OCI-LY7 (cell line): ENCODE results near the gene DARS1.

ENCODE experiments used
- EZH2phosphoT487 ChIP-seq: fragments of 200-600 bp; sonication (generic); IDR thresholded peaks from 2 replicates; pipeline ENCODE4 v1.6.1; 2018; ENCODE audit warnings: low read depth, borderline replicate concordance, mild to moderate bottlenecking, mixed run types, antibody characterized with exemption, low read length, moderate library complexity, mixed read lengths
- TF ChIP-seq, protein P1 (sequence below): fragments of 200-600 bp; sonication (generic); conservative IDR thresholded peaks from 2 replicates; pipeline ENCODE4 v1.5.1; 2014; ENCODE audit warnings: mild to moderate bottlenecking, antibody characterized with exemption, low read length, moderate library complexity, mixed read lengths

DNA sequence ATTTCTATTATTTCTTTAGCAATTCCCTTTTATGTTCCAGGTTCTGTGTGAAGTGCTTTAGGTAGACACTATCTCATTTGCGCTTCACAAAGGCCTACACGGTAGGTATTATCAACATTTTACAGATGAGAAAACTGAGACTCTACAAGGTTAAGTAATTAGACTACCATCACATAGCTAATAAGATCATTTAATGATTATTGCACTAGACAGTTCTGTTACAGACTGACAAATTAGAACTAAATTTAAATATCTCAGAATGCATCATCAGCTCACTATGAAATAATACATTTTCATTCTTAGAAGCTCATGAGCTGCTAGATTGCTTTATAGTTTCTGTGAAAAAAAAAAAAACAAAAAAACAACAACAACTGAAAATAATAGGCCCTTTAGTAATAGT lies 37.9 kb downstream of the DARS1 start:
- no peak for TF ChIP-seq EZH2phosphoT487
- TF ChIP-seq, protein P1, sequence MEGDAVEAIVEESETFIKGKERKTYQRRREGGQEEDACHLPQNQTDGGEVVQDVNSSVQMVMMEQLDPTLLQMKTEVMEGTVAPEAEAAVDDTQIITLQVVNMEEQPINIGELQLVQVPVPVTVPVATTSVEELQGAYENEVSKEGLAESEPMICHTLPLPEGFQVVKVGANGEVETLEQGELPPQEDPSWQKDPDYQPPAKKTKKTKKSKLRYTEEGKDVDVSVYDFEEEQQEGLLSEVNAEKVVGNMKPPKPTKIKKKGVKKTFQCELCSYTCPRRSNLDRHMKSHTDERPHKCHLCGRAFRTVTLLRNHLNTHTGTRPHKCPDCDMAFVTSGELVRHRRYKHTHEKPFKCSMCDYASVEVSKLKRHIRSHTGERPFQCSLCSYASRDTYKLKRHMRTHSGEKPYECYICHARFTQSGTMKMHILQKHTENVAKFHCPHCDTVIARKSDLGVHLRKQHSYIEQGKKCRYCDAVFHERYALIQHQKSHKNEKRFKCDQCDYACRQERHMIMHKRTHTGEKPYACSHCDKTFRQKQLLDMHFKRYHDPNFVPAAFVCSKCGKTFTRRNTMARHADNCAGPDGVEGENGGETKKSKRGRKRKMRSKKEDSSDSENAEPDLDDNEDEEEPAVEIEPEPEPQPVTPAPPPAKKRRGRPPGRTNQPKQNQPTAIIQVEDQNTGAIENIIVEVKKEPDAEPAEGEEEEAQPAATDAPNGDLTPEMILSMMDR, result no peak
